HG03103 (cell line): Measurements from ENCODE around the gene MRGPRX3.

Experiments
- ATAC-seq: cut with Tn5 transposase; IDR thresholded peaks from one replicate; pipeline ENCODE4 v1.9.1; 2021; ENCODE audit warnings: low read depth; ENCODE audit not compliant: unreplicated experiment

Gene MRGPRX3

DNA sequence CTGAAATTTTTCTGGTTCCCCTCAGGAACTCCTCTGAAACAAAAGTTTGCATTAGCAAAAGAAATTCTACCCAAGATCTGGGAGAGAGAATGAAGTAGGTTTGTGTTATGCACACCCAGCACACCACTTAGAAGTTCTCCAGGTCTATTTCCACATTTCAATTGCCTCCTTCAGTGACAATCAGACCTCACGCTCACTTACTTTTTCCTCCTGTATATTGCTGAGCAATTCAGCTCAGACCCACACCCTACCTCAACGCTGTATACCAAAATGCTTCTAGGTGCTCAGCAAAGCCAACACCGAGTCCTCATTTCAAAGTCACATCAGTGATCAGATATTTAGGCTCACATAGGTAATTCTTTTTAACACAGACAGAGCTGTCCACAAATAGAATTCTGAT lies 19.2 kb downstream of the MRGPRX3 start:
- no peak for ATAC-seq

DNA sequence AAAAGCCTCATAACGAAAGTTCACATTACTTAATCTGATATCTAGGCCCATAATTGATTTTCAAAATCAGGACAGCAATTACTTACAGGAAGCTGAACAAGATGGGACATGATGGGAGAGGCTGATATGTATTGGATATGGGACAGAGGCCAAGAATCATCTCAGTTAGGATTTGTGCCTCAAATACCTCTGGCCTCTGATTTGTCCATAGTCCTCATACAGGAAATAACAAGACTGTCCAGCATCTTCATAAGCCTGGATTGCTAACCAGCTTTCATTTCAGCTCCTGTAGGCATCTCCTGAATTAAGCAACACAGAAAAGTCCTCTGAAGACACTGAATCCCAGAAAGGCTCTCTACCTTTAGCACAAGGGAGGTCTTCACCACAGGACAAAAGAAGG lies 36.0 kb downstream of the MRGPRX3 start:
- no peak for ATAC-seq

DNA sequence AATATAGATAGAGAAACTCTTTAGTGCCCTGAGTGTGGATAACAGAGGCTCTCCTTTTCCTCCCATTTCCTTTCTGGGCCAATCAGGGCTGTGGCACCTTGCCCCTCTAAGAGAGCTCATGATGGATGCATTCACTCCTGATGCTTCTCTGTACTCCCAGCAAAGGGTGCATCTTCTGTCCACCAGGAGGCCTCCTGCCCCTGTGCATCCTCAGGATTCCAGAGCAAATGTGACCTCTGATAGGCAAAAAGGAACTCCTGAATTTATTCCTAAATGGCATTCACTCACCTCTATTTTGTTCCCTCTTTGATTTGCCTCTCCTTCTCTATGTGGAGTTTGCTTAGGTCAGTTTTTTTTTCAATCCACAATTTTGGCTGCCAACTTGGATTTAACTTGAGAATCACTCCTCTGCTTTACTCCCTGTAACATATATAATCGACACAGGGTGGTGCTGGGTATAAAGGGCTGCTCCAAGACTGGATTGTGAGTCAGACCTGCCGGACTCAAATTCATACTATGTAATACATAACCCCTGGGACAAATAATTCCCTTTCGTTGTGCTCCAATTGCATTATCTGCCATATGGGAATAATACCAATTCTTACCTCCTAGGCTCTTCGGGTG lies 39.1 kb downstream of the MRGPRX3 start:
- ATAC-seq: no peak

DNA sequence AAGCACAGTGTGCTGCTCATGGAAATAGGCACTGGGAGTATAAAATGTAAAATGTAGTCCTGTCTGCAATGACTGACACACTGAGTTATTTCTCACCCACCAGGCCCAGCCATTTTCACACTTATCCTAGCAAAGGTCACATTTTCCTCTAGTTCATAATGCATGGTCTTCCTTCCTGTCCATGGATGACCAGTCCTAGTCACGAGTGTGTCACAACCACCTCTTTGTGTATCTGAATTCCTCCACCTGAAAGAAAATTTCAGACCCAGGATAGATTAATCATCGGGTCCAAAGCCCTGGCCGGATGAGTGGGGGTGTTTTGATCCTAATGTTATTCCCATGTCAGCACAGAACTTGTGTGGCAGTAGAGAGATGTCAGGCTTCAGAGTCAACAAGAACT lies 40.3 kb downstream of the MRGPRX3 start, which contains the start of gene MRGPRX4:
TSS of gene MRGPRX4 (plus strand) at position 172 of the 400 bp plus-strand sequence. CDS start 420 bp downstream, outside the sequence.
- ATAC-seq: no peak

DNA sequence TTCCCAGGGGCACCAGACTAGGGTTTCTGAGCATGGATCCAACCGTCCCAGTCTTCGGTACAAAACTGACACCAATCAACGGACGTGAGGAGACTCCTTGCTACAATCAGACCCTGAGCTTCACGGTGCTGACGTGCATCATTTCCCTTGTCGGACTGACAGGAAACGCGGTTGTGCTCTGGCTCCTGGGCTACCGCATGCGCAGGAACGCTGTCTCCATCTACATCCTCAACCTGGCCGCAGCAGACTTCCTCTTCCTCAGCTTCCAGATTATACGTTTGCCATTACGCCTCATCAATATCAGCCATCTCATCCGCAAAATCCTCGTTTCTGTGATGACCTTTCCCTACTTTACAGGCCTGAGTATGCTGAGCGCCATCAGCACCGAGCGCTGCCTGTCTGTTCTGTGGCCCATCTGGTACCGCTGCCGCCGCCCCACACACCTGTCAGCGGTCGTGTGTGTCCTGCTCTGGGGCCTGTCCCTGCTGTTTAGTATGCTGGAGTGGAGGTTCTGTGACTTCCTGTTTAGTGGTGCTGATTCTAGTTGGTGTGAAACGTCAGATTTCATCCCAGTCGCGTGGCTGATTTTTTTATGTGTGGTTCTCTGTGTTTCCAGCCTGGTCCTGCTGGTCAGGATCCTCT lies 41.0 kb downstream of the MRGPRX3 start:
- ATAC-seq: no peak
